ENCODE data around the gene ROBO1.

ROBO1 gene

GRCh38 chr3:78665776-78666469, 1101.9 kb downstream of the ROBO1 start:
- no peak for DNase-seq

GRCh38 chr3:78665101-78665500, 1102.7 kb downstream of the ROBO1 start:
- DNase-seq, result no peak

GRCh38 chr3:78660957-78661356, 1106.8 kb downstream of the ROBO1 start:
- DNase-seq, result no peak

- no peak for DNase-seq
Measured at GRCh38 chr3:78659386-78659987, 1108.3 kb downstream of the ROBO1 start.

- DNase-seq, result no peak
Measured at GRCh38 chr3:78647726-78648125, 1120.1 kb downstream of the ROBO1 start.

GRCh38 chr3:78645628-78646310, 1122.0 kb downstream of the ROBO1 start:
- DNase-seq, result peak; percentile 62

GRCh38 chr3:78644847-78645246, 1123.0 kb downstream of the ROBO1 start:
- no peak for DNase-seq

- DNase-seq, result no peak
Measured at GRCh38 chr3:78642226-78643035, 1125.4 kb downstream of the ROBO1 start.

GRCh38 chr3:78641703-78642102, 1126.1 kb downstream of the ROBO1 start:
- DNase-seq, result no peak

GRCh38 chr3:78634316-78634715, 1133.5 kb downstream of the ROBO1 start:
- no peak for DNase-seq

GRCh38 chr3:78633626-78634025, 1134.2 kb downstream of the ROBO1 start:
- no peak for DNase-seq

- no peak for DNase-seq
Measured at GRCh38 chr3:78632925-78633553, 1134.8 kb downstream of the ROBO1 start.

GRCh38 chr3:78629544-78629943, 1138.3 kb downstream of the ROBO1 start:
- DNase-seq, result no peak

- DNase-seq, result no peak
Measured at GRCh38 chr3:78621061-78621716, 1146.6 kb downstream of the ROBO1 start.

GRCh38 chr3:78614486-78614885, 1153.3 kb downstream of the ROBO1 start:
- DNase-seq, result no peak

- DNase-seq, result peak; percentile 5
Measured at GRCh38 chr3:78613421-78613879, 1154.3 kb downstream of the ROBO1 start.

- no peak for DNase-seq
Measured at GRCh38 chr3:78611278-78611677, 1156.5 kb downstream of the ROBO1 start.

GRCh38 chr3:78610462-78611125, 1157.2 kb downstream of the ROBO1 start:
- DNase-seq, result no peak

GRCh38 chr3:78606756-78607155, 1161.0 kb downstream of the ROBO1 start:
- no peak for DNase-seq

- DNase-seq, result no peak
Measured at GRCh38 chr3:78605178-78605577, 1162.6 kb downstream of the ROBO1 start.

- no peak for DNase-seq
Measured at GRCh38 chr3:78604341-78604740, 1163.5 kb downstream of the ROBO1 start.

- DNase-seq, result no peak
Measured at GRCh38 chr3:78601249-78601648, 1166.5 kb downstream of the ROBO1 start.

All from SHP77 treated with DMSO at 0.1 percent for 48 hours (cell line).